Activated CD4-positive, CD25-positive, alpha-beta regulatory T cell treated with anti-CD3 and anti-CD28 coated beads, Interleukin-2, amount 50 U/mL, for 16 hours (primary cell): Measurements from ENCODE around the gene KRT2.
"Not testable (repeated sequence)": the region's sequence is repeated elsewhere in the genome, so short reads cannot be mapped to it uniquely, and the experiment has no call there.

Experiments
- DNase-seq: peaks from one replicate; pipeline ENCODE4 v3.0.0-alpha.2; 2020; ENCODE audit warnings: low read depth, low spot score

The KRT2 gene

GRCh38 chr12:52685406-52685890 lies 33.4 kb upstream of the KRT2 start:
- DNase-seq, result no peak

GRCh38 chr12:52684431-52684830 lies 32.4 kb upstream of the KRT2 start:
- no peak for DNase-seq

GRCh38 chr12:52683575-52684300 lies 31.7 kb upstream of the KRT2 start:
- no peak for DNase-seq

GRCh38 chr12:52682938-52683574 lies 31.0 kb upstream of the KRT2 start:
- DNase-seq, result no peak

GRCh38 chr12:52682381-52682660 lies 30.3 kb upstream of the KRT2 start:
- no peak for DNase-seq

- no peak for DNase-seq
Observed at GRCh38 chr12:52681526-52682380, 29.7 kb upstream of the KRT2 start.

- DNase-seq, result no peak
Observed at GRCh38 chr12:52680363-52680762, 28.4 kb upstream of the KRT2 start, which contains the start of gene KRT1. Gene KRT1 (minus strand): TSS chr12:52680407. CDS start chr12:52680348, 59 bp downstream.

GRCh38 chr12:52679875-52680274 lies 27.9 kb upstream of the KRT2 start:
- no peak for DNase-seq

- no peak for DNase-seq
Observed at GRCh38 chr12:52677671-52678070, 25.7 kb upstream of the KRT2 start.

GRCh38 chr12:52677126-52677525 lies 25.1 kb upstream of the KRT2 start:
- DNase-seq, result no peak

- DNase-seq, result no peak
Observed at GRCh38 chr12:52676163-52676562, 24.2 kb upstream of the KRT2 start.

GRCh38 chr12:52675301-52675701 lies 23.3 kb upstream of the KRT2 start:
- DNase-seq, result no peak

- DNase-seq, result no peak
Observed at GRCh38 chr12:52674433-52674775, 22.4 kb upstream of the KRT2 start.

- no peak for DNase-seq
Observed at GRCh38 chr12:52673713-52674432, 21.9 kb upstream of the KRT2 start.

GRCh38 chr12:52673217-52673616 lies 21.2 kb upstream of the KRT2 start:
- DNase-seq, result no peak

- DNase-seq, result no peak
Observed at GRCh38 chr12:52672321-52672933, 20.4 kb upstream of the KRT2 start.

GRCh38 chr12:52670961-52671360 lies 18.9 kb upstream of the KRT2 start:
- DNase-seq, result no peak

- no peak for DNase-seq
Observed at GRCh38 chr12:52670506-52670905, 18.5 kb upstream of the KRT2 start.

- not testable (repeated sequence) for DNase-seq
Observed at GRCh38 chr12:52669941-52670340, 17.9 kb upstream of the KRT2 start.

GRCh38 chr12:52669426-52669825 lies 17.4 kb upstream of the KRT2 start:
- DNase-seq, result no peak

- no peak for DNase-seq
Observed at GRCh38 chr12:52667931-52668330, 15.9 kb upstream of the KRT2 start.
